Hematopoietic multipotent progenitor cell (in vitro differentiated cells): ENCODE data around the gene HSPB6. TPM values are rescaled to one million over a fixed set of nuclear protein-coding genes. Genes with fewer than 3 reads are reported as not detected.
A peak's percentile ranks its signal among the peaks of the same experiment; 100 is the strongest.
"Not testable (repeated sequence)": the region's sequence is repeated elsewhere in the genome, so short reads cannot be mapped to it uniquely, and the experiment has no call there.

Experiments
- DNase-seq, 3 donors: peaks; one replicate each; pipeline ENCODE4 v3.0.0-alpha.2; 2011 to 2015; ENCODE audit warnings: low read depth in 2 of 3, low spot score in 2 of 3
- total RNA-seq: library from RNA; depleted of rRNA; stranded (reverse); fragments of >200 nt; gene quantifications from one replicate; pipeline ENCODE4 v1.2.3, GENCODE V29; 2012

Gene HSPB6
- total RNA-seq, 1 donor, result 0.27 TPM

- no peak for DNase-seq
Observed at GRCh38 chr19:35732540-35733179, 24.2 kb downstream of the HSPB6 start.

- no peak for DNase-seq
Observed at GRCh38 chr19:35731779-35732405, 24.9 kb downstream of the HSPB6 start.

- no peak for DNase-seq
Observed at GRCh38 chr19:35731353-35731752, 25.5 kb downstream of the HSPB6 start.

GRCh38 chr19:35730326-35730725 lies 26.5 kb downstream of the HSPB6 start:
- DNase-seq, result no peak

GRCh38 chr19:35729763-35730162 lies 27.1 kb downstream of the HSPB6 start:
- DNase-seq, result no peak

GRCh38 chr19:35729021-35729420 lies 27.8 kb downstream of the HSPB6 start:
- DNase-seq, result no peak

GRCh38 chr19:35727956-35728706 lies 28.7 kb downstream of the HSPB6 start:
- no peak for DNase-seq

GRCh38 chr19:35727053-35727955 lies 29.5 kb downstream of the HSPB6 start:
- no peak for DNase-seq

GRCh38 chr19:35725216-35725861 lies 31.5 kb downstream of the HSPB6 start:
- no peak for DNase-seq

GRCh38 chr19:35724560-35724959 lies 32.3 kb downstream of the HSPB6 start:
- DNase-seq, result no peak

- DNase-seq, result not testable (repeated sequence)
Observed at GRCh38 chr19:35724132-35724531, 32.7 kb downstream of the HSPB6 start.

- no peak for DNase-seq
Observed at GRCh38 chr19:35723671-35724070, 33.2 kb downstream of the HSPB6 start.

GRCh38 chr19:35722897-35723296 lies 33.9 kb downstream of the HSPB6 start:
- DNase-seq, result no peak

- no peak for DNase-seq
Observed at GRCh38 chr19:35722461-35722860, 34.4 kb downstream of the HSPB6 start.

- no peak for DNase-seq
Observed at GRCh38 chr19:35721374-35721773, 35.5 kb downstream of the HSPB6 start.

GRCh38 chr19:35720648-35721047 lies 36.2 kb downstream of the HSPB6 start:
- no peak for DNase-seq

- DNase-seq, result no peak
Observed at GRCh38 chr19:35720163-35720524, 36.7 kb downstream of the HSPB6 start.

- DNase-seq, result no peak
Observed at GRCh38 chr19:35719402-35720162, 37.2 kb downstream of the HSPB6 start.

- DNase-seq, result peak in 1 of 3 donors; percentile 46
Observed at GRCh38 chr19:35718345-35719041, 38.3 kb downstream of the HSPB6 start.
